Neuron (in vitro differentiated cells): ENCODE data around the gene CDK5RAP2.
"Not testable (repeated sequence)": the region's sequence is repeated elsewhere in the genome, so short reads cannot be mapped to it uniquely, and the experiment has no call there.

Source experiments
- H2AFZ ChIP-seq: one replicate; pipeline ENCODE4 v1.6.1; 2013; ENCODE audit warnings: low read depth, mild to moderate bottlenecking, inconsistent platforms, low read length, moderate library complexity
- H3K27me3 ChIP-seq: one replicate; pipeline ENCODE4 v1.6.1; 2013; ENCODE audit warnings: low read length; ENCODE audit not compliant: insufficient read depth
- H3K36me3 ChIP-seq: one replicate; pipeline ENCODE4 v1.6.1; 2013; ENCODE audit warnings: low read length; ENCODE audit not compliant: insufficient read depth
- H3K4me1 ChIP-seq: one replicate; pipeline ENCODE4 v1.6.1; 2013; ENCODE audit warnings: low read length; ENCODE audit not compliant: insufficient read depth
- H3K4me3 ChIP-seq: 2 replicates; pipeline ENCODE4 v1.5.1; 2013; ENCODE audit warnings: mild to moderate bottlenecking, low read length, moderate library complexity
- H3K9me3 ChIP-seq: one replicate; pipeline ENCODE4 v1.6.1; 2013; ENCODE audit warnings: low read length

Gene CDK5RAP2

DNA sequence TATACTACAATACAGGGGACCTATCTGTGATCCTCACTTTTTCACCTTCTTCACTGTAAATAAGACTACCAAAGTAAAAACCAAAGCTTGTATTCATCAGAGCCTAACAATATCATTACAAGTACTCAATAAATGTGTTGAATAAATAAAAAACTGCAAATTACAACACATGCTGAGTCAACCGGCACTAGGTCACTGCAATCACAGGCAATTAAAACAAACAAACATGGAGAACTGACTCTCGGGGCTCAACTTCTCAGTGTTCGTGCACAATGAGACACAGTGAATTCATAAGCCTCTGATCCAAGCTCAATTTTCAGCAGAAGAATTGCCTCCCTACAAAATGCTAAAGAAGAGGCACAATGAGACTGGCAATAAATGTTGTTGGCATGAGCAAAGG, 69.2 kb downstream of the CDK5RAP2 start:
- Histone ChIP-seq H3K36me3 (peaks cover 50% of the 10 kb centered on the region), H3K27me3 (no peaks in the 10 kb centered on the region), H3K9me3 (peaks cover 14% of the 10 kb centered on the region)

DNA sequence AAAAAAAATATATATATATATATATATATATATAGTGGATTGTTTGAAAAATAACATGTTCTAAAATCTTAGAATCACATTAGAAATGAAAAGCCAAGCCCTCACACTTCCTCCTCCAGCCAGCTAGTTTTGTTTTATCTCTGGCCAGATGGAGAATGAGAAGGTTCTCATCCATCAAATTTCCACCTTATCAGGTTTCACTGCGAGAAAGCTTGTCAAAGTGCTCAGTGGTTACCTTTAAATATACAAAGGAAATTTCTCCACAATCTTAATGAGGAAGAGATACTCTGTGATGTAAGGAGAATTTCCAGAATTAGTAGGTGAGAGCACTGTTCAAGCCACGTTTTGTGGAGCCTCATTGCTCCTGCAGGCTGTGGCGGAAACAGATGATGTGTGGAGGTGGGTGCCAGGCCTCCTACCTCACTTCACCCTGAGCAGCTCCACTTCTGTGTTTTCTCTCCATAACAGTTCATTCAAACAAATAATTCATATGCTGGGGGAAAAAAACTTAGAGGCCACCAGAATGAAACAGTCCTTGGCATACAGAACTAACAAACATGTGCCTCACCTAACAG, 71.9 kb downstream of the CDK5RAP2 start:
- Histone ChIP-seq H3K4me1 (peaks cover 5% of the 10 kb centered on the region), H3K27me3 (no peaks in the 10 kb centered on the region), H2AFZ (no peak overlapping the region), H3K4me3 (no peak overlapping the region), H3K36me3 (peaks cover 37% of the 10 kb centered on the region), H3K9me3 (peaks cover 11% of the 10 kb centered on the region)

More for the DNA sequence above, 69.2 kb downstream of the CDK5RAP2 start:
- no peak overlapping the region for H2AFZ ChIP-seq
- no peaks in the 10 kb centered on the region for H3K4me1 ChIP-seq
- no peak overlapping the region for H3K4me3 ChIP-seq

GRCh38 chr9:120505186-120505585, 74.8 kb downstream of the CDK5RAP2 start:
- no peak overlapping the region for H2AFZ ChIP-seq
- no peak overlapping the region for H3K4me3 ChIP-seq
- peaks cover 36% of the 10 kb centered on the region for H3K36me3 ChIP-seq
- peaks cover 9% of the 10 kb centered on the region for H3K9me3 ChIP-seq
- H3K27me3 ChIP-seq, result no peaks in the 10 kb centered on the region
- H3K4me1 ChIP-seq, result peaks cover 5% of the 10 kb centered on the region

DNA sequence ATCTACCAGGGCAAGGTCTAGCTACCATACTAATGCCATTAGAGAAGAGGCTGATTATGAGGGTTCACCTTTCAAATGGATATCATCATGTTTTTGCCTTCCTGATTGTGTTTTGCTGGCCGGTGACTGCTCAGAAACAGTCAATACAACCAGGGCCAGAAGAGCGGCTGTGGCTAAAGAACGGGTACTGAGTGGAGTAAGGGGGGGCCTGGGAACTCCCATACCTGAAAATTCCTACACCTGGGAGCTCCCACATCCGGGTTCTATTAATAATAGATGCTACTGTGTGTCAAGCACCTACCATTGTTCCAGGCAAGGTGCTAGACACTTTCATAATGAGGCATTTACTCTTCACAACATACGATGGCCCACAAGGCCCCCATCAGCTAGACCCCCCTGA, 79.2 kb downstream of the CDK5RAP2 start:
- Histone ChIP-seq H3K9me3 (peaks cover 8% of the 10 kb centered on the region), H3K4me3 (no peak overlapping the region), H3K36me3 (peaks cover 19% of the 10 kb centered on the region), H2AFZ (no peak overlapping the region), H3K4me1 (peaks cover 5% of the 10 kb centered on the region), H3K27me3 (no peaks in the 10 kb centered on the region)

DNA sequence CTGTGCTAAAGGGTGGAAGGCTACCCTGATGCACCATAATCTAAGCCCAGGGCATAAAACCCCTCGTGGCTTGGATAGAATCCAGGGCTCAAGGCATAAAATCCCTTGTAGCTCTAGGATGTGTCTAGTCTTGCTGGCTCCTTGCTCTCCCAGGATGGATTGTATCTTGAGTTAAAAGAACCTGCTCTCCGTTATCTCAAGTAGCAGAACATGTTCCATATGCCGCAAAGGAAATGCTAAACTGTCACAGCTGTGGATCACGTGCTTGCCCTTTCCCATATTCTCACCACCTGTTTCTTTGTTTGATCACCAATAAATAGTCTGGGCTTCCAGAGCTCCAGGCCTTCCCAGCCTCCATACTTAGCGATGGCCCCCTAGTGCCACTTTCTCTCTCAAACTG, 82.1 kb downstream of the CDK5RAP2 start:
- not testable (repeated sequence) for H3K9me3 ChIP-seq

DNA sequence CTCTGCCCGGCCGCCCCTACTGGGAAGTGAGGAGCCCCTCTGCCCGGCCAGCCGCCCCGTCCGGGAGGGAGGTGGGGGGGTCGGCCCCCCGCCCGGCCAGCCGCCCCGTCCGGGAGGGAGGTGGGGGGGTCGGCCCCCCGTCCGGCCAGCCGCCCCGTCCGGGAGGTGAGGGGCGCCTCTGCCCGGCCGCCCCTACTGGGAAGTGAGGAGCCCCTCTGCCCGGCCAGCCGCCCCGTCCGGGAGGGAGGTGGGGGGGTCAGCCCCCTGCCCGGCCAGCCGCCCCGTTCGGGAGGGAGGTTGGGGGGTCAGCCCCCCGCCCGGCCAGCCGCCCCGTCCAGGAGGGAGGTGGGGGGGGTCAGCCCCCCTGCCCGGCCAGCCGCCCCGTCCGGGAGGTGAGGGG, 83.5 kb downstream of the CDK5RAP2 start:
- H3K36me3 ChIP-seq, H3K4me3 ChIP-seq, H3K27me3 ChIP-seq, H3K4me1 ChIP-seq, H3K9me3 ChIP-seq, H2AFZ ChIP-seq: not testable (repeated sequence)

More for the DNA sequence above, 82.1 kb downstream of the CDK5RAP2 start:
- not testable (repeated sequence) for H3K27me3 ChIP-seq, H3K4me1 ChIP-seq, H3K4me3 ChIP-seq, H2AFZ ChIP-seq
- H3K36me3 ChIP-seq, result peaks cover 17% of the 10 kb centered on the region

DNA sequence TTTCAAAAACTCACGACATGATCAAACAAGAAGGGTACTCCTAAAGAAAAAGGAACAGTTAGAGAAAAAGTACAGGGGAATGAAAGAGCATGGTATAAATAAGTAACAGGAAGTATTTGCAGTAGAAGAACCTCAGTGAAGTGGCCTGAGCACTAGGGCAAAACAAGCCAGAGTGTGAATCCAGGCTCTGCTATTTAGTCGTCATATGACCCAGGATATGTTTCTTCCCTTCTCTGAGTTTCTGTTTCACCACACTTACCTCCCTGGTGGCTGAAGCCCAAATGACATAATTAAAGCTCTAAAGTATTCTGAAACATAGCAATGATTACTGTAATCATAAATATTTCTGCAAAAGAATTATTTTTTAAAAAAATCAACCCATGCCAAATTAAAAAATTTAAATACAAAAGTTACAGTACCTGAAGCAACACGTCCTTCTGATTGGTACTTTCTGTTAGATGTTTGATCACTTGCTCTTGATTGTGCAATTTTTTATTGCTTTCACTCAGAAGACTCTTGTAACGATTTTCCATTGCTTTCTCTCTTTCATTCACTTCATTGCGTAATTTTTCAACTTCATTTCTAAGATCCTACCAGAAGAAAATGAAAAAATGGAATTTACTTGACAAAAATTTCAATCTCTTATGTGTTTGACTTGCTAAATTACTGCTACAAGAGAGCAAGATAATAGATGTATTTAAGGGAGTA, 88.9 kb downstream of the CDK5RAP2 start:
- Histone ChIP-seq H3K9me3 (peaks cover 3% of the 10 kb centered on the region), H3K4me3 (no peak overlapping the region), H3K27me3 (no peaks in the 10 kb centered on the region), H3K36me3 (peaks cover 50% of the 10 kb centered on the region), H2AFZ (no peak overlapping the region), H3K4me1 (no peaks in the 10 kb centered on the region)

DNA sequence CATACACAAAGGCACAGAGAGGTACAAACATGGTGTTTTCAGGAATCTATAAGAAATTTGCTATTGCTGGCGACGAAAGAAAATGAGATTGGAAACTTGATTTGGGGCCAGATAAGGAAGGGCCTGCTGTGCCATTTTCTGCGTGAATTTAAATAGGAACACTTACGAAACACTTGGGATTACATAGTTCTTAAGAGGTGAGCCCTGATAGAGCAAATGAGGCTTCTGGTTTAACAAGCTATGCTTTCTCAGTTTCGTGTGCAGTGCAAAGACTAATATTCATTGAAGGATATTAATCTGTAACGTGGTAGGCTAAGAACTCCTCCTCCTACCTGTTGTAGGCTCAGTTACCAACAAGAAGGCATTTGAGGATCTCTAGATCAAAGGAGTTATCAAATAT, 93.1 kb downstream of the CDK5RAP2 start:
- Histone ChIP-seq H3K4me3 (no peak overlapping the region), H3K9me3 (peaks cover 3% of the 10 kb centered on the region), H2AFZ (no peak overlapping the region), H3K27me3 (no peaks in the 10 kb centered on the region), H3K4me1 (no peaks in the 10 kb centered on the region), H3K36me3 (peaks cover 75% of the 10 kb centered on the region)

- no peak overlapping the region for H2AFZ ChIP-seq
- no peak overlapping the region for H3K4me3 ChIP-seq
- H3K36me3 ChIP-seq, result peaks cover 80% of the 10 kb centered on the region
- no peaks in the 10 kb centered on the region for H3K4me1 ChIP-seq
- H3K9me3 ChIP-seq, result peaks cover 3% of the 10 kb centered on the region
- H3K27me3 ChIP-seq, result no peaks in the 10 kb centered on the region
Observed at GRCh38 chr9:120486347-120486746, 93.6 kb downstream of the CDK5RAP2 start.

GRCh38 chr9:120485788-120486187, 94.2 kb downstream of the CDK5RAP2 start:
- H3K4me3 ChIP-seq, result no peak overlapping the region
- peaks cover 3% of the 10 kb centered on the region for H3K9me3 ChIP-seq
- H2AFZ ChIP-seq, result no peak overlapping the region
- H3K27me3 ChIP-seq, result no peaks in the 10 kb centered on the region
- peaks cover 1% of the 10 kb centered on the region for H3K4me1 ChIP-seq
- H3K36me3 ChIP-seq, result peaks cover 78% of the 10 kb centered on the region

- no peak overlapping the region for H3K4me3 ChIP-seq
- no peaks in the 10 kb centered on the region for H3K9me3 ChIP-seq
- H3K36me3 ChIP-seq, result peaks cover 66% of the 10 kb centered on the region
- H3K4me1 ChIP-seq, result peaks cover 5% of the 10 kb centered on the region
- H2AFZ ChIP-seq, result no peak overlapping the region
- H3K27me3 ChIP-seq, result no peaks in the 10 kb centered on the region
Observed at GRCh38 chr9:120484162-120484561, 95.8 kb downstream of the CDK5RAP2 start.

DNA sequence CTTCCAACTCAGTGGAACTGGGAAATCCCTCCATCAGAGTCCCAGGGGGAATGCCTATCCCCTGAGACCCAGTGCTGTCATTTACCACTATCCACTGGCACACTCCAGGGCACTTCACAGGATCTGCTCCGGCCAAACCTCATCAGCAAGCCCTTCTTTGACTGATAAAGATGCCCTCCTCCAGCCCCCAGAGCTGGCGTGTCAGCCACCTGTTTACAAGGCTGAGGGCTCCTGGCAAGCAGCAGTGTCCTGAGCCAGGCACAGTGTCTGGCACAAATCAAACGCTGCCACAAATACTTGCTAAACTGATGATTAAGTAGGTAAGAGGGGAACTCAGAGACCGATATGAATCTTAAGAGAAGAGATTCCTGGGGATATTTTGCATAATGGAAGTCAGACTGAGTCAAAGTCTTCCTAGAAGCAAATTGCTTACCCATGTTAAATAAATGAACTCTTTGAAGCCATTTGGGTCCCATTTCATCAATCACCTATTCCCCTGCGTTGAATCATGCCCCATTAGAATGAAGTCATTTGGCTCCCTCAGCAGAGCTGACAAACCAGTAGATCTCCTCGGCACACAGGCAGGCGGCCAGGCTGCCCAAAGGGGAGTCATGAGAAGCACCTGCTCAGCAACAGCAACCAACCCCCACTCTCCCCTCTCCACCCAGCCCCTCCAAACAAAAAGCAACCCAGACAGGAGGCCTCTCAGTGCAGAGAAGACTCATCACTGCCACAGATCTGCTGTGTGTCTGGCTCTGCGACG, 97.4 kb downstream of the CDK5RAP2 start:
- no peaks in the 10 kb centered on the region for H3K27me3 ChIP-seq
- no peak overlapping the region for H3K4me3 ChIP-seq
- peaks cover 5% of the 10 kb centered on the region for H3K4me1 ChIP-seq
- H3K36me3 ChIP-seq, result peaks cover 52% of the 10 kb centered on the region
- no peaks in the 10 kb centered on the region for H3K9me3 ChIP-seq
- no peak overlapping the region for H2AFZ ChIP-seq

GRCh38 chr9:120481846-120482245, 98.1 kb downstream of the CDK5RAP2 start:
- Histone ChIP-seq H2AFZ (no peak overlapping the region), H3K4me1 (peaks cover 5% of the 10 kb centered on the region), H3K27me3 (no peaks in the 10 kb centered on the region)

More at GRCh38 chr9:120481846-120482245, 98.1 kb downstream of the CDK5RAP2 start:
- no peaks in the 10 kb centered on the region for H3K9me3 ChIP-seq
- H3K4me3 ChIP-seq, result no peak overlapping the region
- H3K36me3 ChIP-seq, result peaks cover 50% of the 10 kb centered on the region
